CD14-positive monocyte (primary cell): ENCODE data around the gene CARNS1. TPM values are rescaled to one million over a fixed set of nuclear protein-coding genes. Genes with fewer than 3 reads are reported as not detected.

Experiments
- DNase-seq, 3 donors: peaks; one replicate each; pipeline ENCODE4 v3.0.0-alpha.2; 2011 to 2022
- H2AFZ ChIP-seq: 2 replicates; pipeline ENCODE4 v1.6.0; 2012; ENCODE audit warnings: mild to moderate bottlenecking, low read depth, low read length, inconsistent platforms; ENCODE audit not compliant: insufficient read depth, poor library complexity, severe bottlenecking
- H3K27ac ChIP-seq, 2 donors: 1 replicate in 1 of 2; 2 replicates in 1 of 2; pipeline ENCODE4 v1.5.1; 2012 to 2013; ENCODE audit warnings: low read length in 2 of 2, control low read depth in 1 of 2, inconsistent platforms in 1 of 2, low read depth in 1 of 2, mild to moderate bottlenecking in 1 of 2
- H3K27me3 ChIP-seq, 2 donors: one replicate each; pipeline versions ENCODE4 v1.6.0 to v1.6.1; 2011 to 2013; ENCODE audit warnings: low read length in 2 of 2; ENCODE audit not compliant: control insufficient read depth in 2 of 2, insufficient read depth in 2 of 2
- H3K36me3 ChIP-seq, 2 donors: replicated peaks in 1 of 2; 1 replicate in 1 of 2; 2 replicates in 1 of 2; pipeline versions ENCODE4 v1.5.1 to v1.6.1; 2012 to 2013; ENCODE audit warnings: low read length in 2 of 2, control low read depth in 1 of 2, inconsistent platforms in 1 of 2, mild to moderate bottlenecking in 1 of 2; ENCODE audit not compliant: insufficient read depth in 2 of 2, control insufficient read depth in 1 of 2
- H3K4me1 ChIP-seq, 2 donors: 1 replicate in 1 of 2; 2 replicates in 1 of 2; pipeline versions ENCODE4 v1.5.1 to v1.6.1; 2012 to 2013; ENCODE audit warnings: low read length in 2 of 2, control low read depth in 1 of 2, inconsistent platforms in 1 of 2, mild to moderate bottlenecking in 1 of 2, moderate library complexity in 1 of 2; ENCODE audit not compliant: insufficient read depth in 2 of 2, control insufficient read depth in 1 of 2
- H3K4me2 ChIP-seq: replicated peaks from 2 replicates; pipeline ENCODE3; 2012; ENCODE audit warnings: low read length, moderate library complexity, mild to moderate bottlenecking; ENCODE audit not compliant: poor library complexity, severe bottlenecking; ENCODE audit errors: extremely low read depth
- H3K4me3 ChIP-seq, 3 experiments: fragments of 200-600 bp in 1 of 3; sonication (generic) in 1 of 3; replicated peaks in 1 of 3; 1 replicate in 2 of 3; 2 replicates in 1 of 3; pipeline ENCODE4 v1.5.1; 2011 to 2013; ENCODE audit warnings: low read length in 3 of 3, mild to moderate bottlenecking in 3 of 3, control low read depth in 2 of 3, low read depth in 2 of 3, inconsistent platforms in 1 of 3, moderate library complexity in 1 of 3
- H3K79me2 ChIP-seq: 2 replicates; pipeline ENCODE4 v1.6.0; 2012; ENCODE audit warnings: mild to moderate bottlenecking, control low read depth, inconsistent platforms, low read length, moderate library complexity; ENCODE audit not compliant: insufficient read depth
- H3K9ac ChIP-seq: 2 replicates; pipeline ENCODE4 v1.6.0; 2017; ENCODE audit warnings: low read length, mild to moderate bottlenecking; ENCODE audit not compliant: insufficient read depth, poor library complexity, severe bottlenecking
- H3K9me3 ChIP-seq, 2 donors: replicated peaks in 1 of 2; 1 replicate in 1 of 2; 2 replicates in 1 of 2; pipeline versions ENCODE4 v1.5.1 to v1.6.1; 2012 to 2013; ENCODE audit warnings: low read length in 2 of 2, control low read depth in 1 of 2; ENCODE audit not compliant: control insufficient read depth in 1 of 2, insufficient read depth in 1 of 2
- H4K20me1 ChIP-seq: 2 replicates; pipeline ENCODE4 v1.6.0; 2012; ENCODE audit warnings: mild to moderate bottlenecking, low read length, control low read depth, moderate library complexity; ENCODE audit not compliant: insufficient read depth
- H3K27ac Mint-ChIP-seq, 7 donors: one replicate each; pipeline ENCODE4 v1.8.0; 2020; ENCODE audit warnings: mild to moderate bottlenecking in 7 of 7, mixed read lengths in 7 of 7, moderate library complexity in 6 of 7, inconsistent platforms in 2 of 7
- H3K27me3 Mint-ChIP-seq, 3 donors: one replicate each; pipeline ENCODE4 v1.8.0; 2021 to 2022; ENCODE audit warnings: low read depth in 3 of 3, mild to moderate bottlenecking in 3 of 3, mixed read lengths in 3 of 3, moderate library complexity in 3 of 3, inconsistent platforms in 1 of 3
- H3K36me3 Mint-ChIP-seq, 2 donors: one replicate each; pipeline ENCODE4 v1.8.0; 2020; ENCODE audit warnings: mixed read lengths in 2 of 2, inconsistent platforms in 1 of 2, mild to moderate bottlenecking in 1 of 2
- H3K4me1 Mint-ChIP-seq: one replicate; pipeline ENCODE4 v1.8.0; 2020; ENCODE audit warnings: mild to moderate bottlenecking, mixed read lengths
- H3K4me3 Mint-ChIP-seq, 2 donors: one replicate each; pipeline ENCODE4 v1.8.0; 2020; ENCODE audit warnings: mild to moderate bottlenecking in 2 of 2, mixed read lengths in 2 of 2, moderate library complexity in 1 of 2
- H3K9me3 Mint-ChIP-seq, 7 donors: one replicate each; pipeline ENCODE4 v1.8.0; 2020 to 2022; ENCODE audit warnings: mixed read lengths in 7 of 7, mild to moderate bottlenecking in 6 of 7, moderate library complexity in 6 of 7, inconsistent platforms in 2 of 7
- CTCF ChIP-seq: fragments of 200-600 bp; IDR thresholded peaks from one replicate; pipeline ENCODE4 v1.8.0; 2022; ENCODE audit warnings: antibody characterized with exemption, mild to moderate bottlenecking
- WGBS: methylation state at CpG from one replicate; pipeline ENCODE4 v1.1.5; 2013; ENCODE audit warnings: missing lambda C conversion rate; ENCODE audit not compliant: insufficient coverage; 5-methylcytosine and 5-hydroxymethylcytosine counted together
- intact Hi-C, 2 donors: fragments of 100-400 bp; cut with micrococcal nuclease; formaldehyde crosslinking; loops; one replicate each; pipeline versions ENCODE4 v1.15.0 to v1.15.1; 2023
- polyA plus RNA-seq, 3 donors: library from polyadenylated mRNA; depleted of rRNA in 1 of 3; unstranded in 2 of 3; stranded (reverse) in 1 of 3; fragments of 300-500 nt in 2 of 3; fragments of >200 nt in 1 of 3; fragmentation: Illumina TruSeq in 2 of 3; gene quantifications; 1 replicate in 2 of 3; 2 replicates in 1 of 3; pipeline ENCODE4 v1.2.3, GENCODE V29; 2012 to 2021

Gene CARNS1
- polyA plus RNA-seq, 3 donors: 0.09 TPM; not detected in 2

GRCh38 chr11:67432655-67433349 is 17.3 kb downstream of the CARNS1 start:
- H3K9ac ChIP-seq: no peak overlapping the region
- WGBS: 98% methylated on average over 13 of the region's 22 CpGs
- peaks cover 44 to 64% of the 10 kb centered on the region in 2 donors for H3K36me3 ChIP-seq

More at GRCh38 chr11:67432655-67433349, 17.3 kb downstream of the CARNS1 start:
- no peak overlapping the region for H3K4me3 Mint-ChIP-seq
- no peak overlapping the region for H3K4me3 ChIP-seq
- no peak overlapping the region for H3K4me2 ChIP-seq
- H3K4me1 ChIP-seq: peaks cover 24 to 26% of the 10 kb centered on the region in 2 donors
- H3K79me2 ChIP-seq: peaks cover 16% of the 10 kb centered on the region
- peaks cover 20% of the 10 kb centered on the region for H3K4me1 Mint-ChIP-seq
- no peaks in the 10 kb centered on the region for H3K27me3 ChIP-seq
- H3K9me3 ChIP-seq: no peaks in the 10 kb centered on the region
- DNase-seq: no peak
- peaks cover 42% of the 10 kb centered on the region for H4K20me1 ChIP-seq
- H2AFZ ChIP-seq: no peak overlapping the region
- H3K27me3 Mint-ChIP-seq: no peaks in the 10 kb centered on the region
- no peak for TF ChIP-seq CTCF
- no peak overlapping the region for H3K27ac ChIP-seq
- peaks cover 0 to 2% (median 0%) of the 10 kb centered on the region in 7 donors for H3K9me3 Mint-ChIP-seq
- intact Hi-C loops: no loop called here
- no peak overlapping the region for H3K27ac Mint-ChIP-seq
- H3K36me3 Mint-ChIP-seq: peaks cover 38 to 63% of the 10 kb centered on the region in 2 donors
